ENCODE data around the gene RHBDL3. TPM values are rescaled to one million over a fixed set of nuclear protein-coding genes. Genes with fewer than 3 reads are reported as not detected.

Gene RHBDL3
- total and polyA plus RNA-seq, 2 of the 8 experiments (the other 6 are each of a cell fraction or from before 2014, with no cell fraction given), result 9.6 to 12.2 TPM

DNA sequence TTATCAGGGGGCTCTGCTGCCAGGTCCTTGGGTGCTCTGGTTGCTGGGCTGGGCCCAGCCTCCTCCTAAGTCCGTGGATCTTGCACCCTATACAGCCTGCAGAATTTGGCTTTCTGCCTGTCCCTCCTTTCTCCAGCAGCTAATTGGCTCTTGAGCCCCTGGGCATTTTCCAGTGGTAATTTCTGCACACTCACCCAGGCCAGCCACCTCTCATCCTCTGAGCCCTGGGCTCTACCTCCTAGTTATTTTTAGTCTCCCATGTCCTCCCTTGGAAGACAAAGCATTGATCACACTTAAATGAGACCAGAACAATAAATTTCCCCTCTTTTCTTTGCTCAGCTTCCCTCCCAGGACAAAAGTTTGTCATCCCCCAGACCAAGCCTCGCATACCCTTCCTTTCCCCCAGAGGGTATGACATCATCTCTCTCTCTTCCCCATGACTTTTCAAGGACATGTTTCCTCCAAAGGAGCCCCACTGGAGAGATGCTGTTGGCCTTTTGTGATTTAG lies 38.2 kb downstream of the RHBDL3 start:
- no peaks in the 10 kb centered on the region for H3K9me3 ChIP-seq (ENCODE audit: insufficient read depth in 2 of 2, low read depth in 1 of 2, low read length in 1 of 2)
- H4K8ac ChIP-seq (ENCODE audit: extremely low read depth, insufficient read depth, low read length), result no peak overlapping the region
- H3K4ac ChIP-seq (replicated peaks; ENCODE audit: insufficient read length, low read depth, low read length), result peak overlapping the region; percentile 40
- DNase-seq (ENCODE audit: low read depth in 1 of 2, low spot score in 2 of 2) (no peak), FAIRE-seq (no peak)
- peak overlapping the region; percentile 21; the same call in 1 of the 2 replicates for H3K27ac ChIP-seq (ENCODE audit: low read depth, low read length)
- H2BK5ac ChIP-seq (ENCODE audit: low read depth, low read length), result peak overlapping the region; percentile 90
- TF ChIP-seq JUND (IDR thresholded peaks at IDR 0.05; ENCODE audit: low read length) (peak; percentile 57; the same call in 1 of the 2 replicates), RFX5 (IDR thresholded peaks at IDR 0.05; ENCODE audit: borderline replicate concordance, low read depth, low read length) (no peak), ATF2 (IDR thresholded peaks at IDR 0.05; ENCODE audit: low read length) (peak; percentile 72; the same call in 1 of the 2 replicates)
- H4K91ac ChIP-seq (replicated peaks; ENCODE audit: insufficient read length, low read length), result peak overlapping the region; percentile 86
- H3K23ac ChIP-seq (ENCODE audit: insufficient read length), result no peak overlapping the region
- H2BK12ac ChIP-seq (ENCODE audit: low read depth, low read length), result peak overlapping the region; percentile 91
- no peak overlapping the region for H3K9ac ChIP-seq (replicated peaks in 1 of 4; ENCODE audit: extremely low read depth in 1 of 4, low read depth in 3 of 4, low read length in 3 of 4)
- H4K5ac ChIP-seq (ENCODE audit: insufficient read length, low read depth, low read length), result peak overlapping the region; percentile 34
- H2BK20ac ChIP-seq (ENCODE audit: low read length), result peak overlapping the region; percentile 91
- H3K27me3 ChIP-seq (replicated peaks in 1 of 4; ENCODE audit: control insufficient read depth in 3 of 4, extremely low read depth in 1 of 4, insufficient read depth in 3 of 4, low read length in 3 of 4), result no peaks in the 10 kb centered on the region
- peak overlapping the region; percentile 89 for H3K18ac ChIP-seq (ENCODE audit: extremely low read depth, low read length)
- no peaks in the 10 kb centered on the region for H3K79me2 ChIP-seq (ENCODE audit: control insufficient read depth in 1 of 2, insufficient read depth in 2 of 2, low read length in 2 of 2)
- POLR2A ChIA-PET (ENCODE audit: partially characterized antibody), result interaction anchor here (0.7 to 2.3 kb wide), 13 partner anchors 9 to 42 kb away, joined by 3 to 8 read pairs (median 3); no protein-coding TSS in a partner anchor
- H3K23me2 ChIP-seq (ENCODE audit: low read depth, low read length), result no peaks in the 10 kb centered on the region
- CTCF ChIA-PET (ENCODE audit: partially characterized antibody), result interaction anchor here (0.6 to 3.1 kb wide), 8 partner anchors 13 to 371 kb away, joined by 3 to 27 read pairs (median 4); no protein-coding TSS in a partner anchor
- H3K4me3 ChIP-seq (ENCODE audit: extremely low read depth in 1 of 4, insufficient read depth in 2 of 4, low read depth in 3 of 4, low read length in 4 of 4), result peak overlapping the region in 2 of 4 experiments; percentile 5 to 7; a peak in 2 of 8 replicates
- peak overlapping the region; percentile 11; the same call in 1 of the 2 replicates for H2AK5ac ChIP-seq (ENCODE audit: low read depth, low read length)
- peaks cover 17 to 28% (median 21%) of the 10 kb centered on the region in 4 experiments for H3K4me1 ChIP-seq (replicated peaks in 1 of 4; ENCODE audit: control insufficient read depth in 3 of 4, insufficient read depth in 4 of 4, low read length in 3 of 4)
- H3K14ac ChIP-seq (ENCODE audit: insufficient read length), result no peak overlapping the region
- H3K36me3 ChIP-seq (ENCODE audit: control insufficient read depth in 2 of 4, insufficient read depth in 4 of 4, low read length in 3 of 4), result peaks cover 0 to 8% (median 0%) of the 10 kb centered on the region in 4 experiments; a peak in 2 of 8 replicates
- peak overlapping the region; percentile 53 to 54; a peak in 3 of 4 replicates for H3K4me2 ChIP-seq (ENCODE audit: insufficient read depth in 1 of 2, low read depth in 2 of 2, low read length in 2 of 2)
- H2BK15ac ChIP-seq (ENCODE audit: low read length), result peak overlapping the region; percentile 83; the same call in 1 of the 2 replicates
- no peak overlapping the region for H2AFZ ChIP-seq (ENCODE audit: low read length)
- peak overlapping the region; percentile 31 for H2BK120ac ChIP-seq (replicated peaks; ENCODE audit: low read depth, low read length)
- H3K79me1 ChIP-seq (ENCODE audit: low read depth, low read length), result no peaks in the 10 kb centered on the region
- no peak overlapping the region for H3K56ac ChIP-seq (replicated peaks; ENCODE audit: insufficient read length, low read depth, low read length)
- no peaks in the 10 kb centered on the region for H4K20me1 ChIP-seq (replicated peaks in 1 of 2; ENCODE audit: control insufficient read depth in 1 of 2, insufficient read depth in 2 of 2, low read length in 2 of 2)
- WGBS, 2 experiments (ENCODE audit: extremely low coverage in 1 of 2, insufficient coverage in 1 of 2, insufficient read length in 1 of 2, insufficient replicate concordance in 2 of 2, low coverage in 1 of 2, low lambda C conversion rate in 2 of 2, missing lambda C conversion rate in 1 of 2), result 64% methylated on average over 1 of the region's 2 CpGs; no CpG with 5 or more reads in 1 of the 2 experiments
